Vagina (tissue), 2 donors: Measurements from ENCODE around the gene HUNK. TPM values are rescaled to one million over a fixed set of nuclear protein-coding genes. Genes with fewer than 3 reads are reported as not detected.

Experiments used
- DNase-seq, 2 donors: peaks; one replicate each; pipeline ENCODE4 v3.0.0-alpha.2; 2017; ENCODE audit errors: extremely low spot score in 2 of 2
- H3K27ac ChIP-seq: fragments of 200-600 bp; sonication (generic); one replicate; pipeline ENCODE4 v1.5.1; 2019
- H3K27me3 ChIP-seq: fragments of 200-600 bp; sonication (generic); one replicate; pipeline ENCODE4 v1.5.1; 2019
- H3K36me3 ChIP-seq, 2 donors: fragments of 200-600 bp; sonication (generic); one replicate each; pipeline ENCODE4 v1.5.1; 2017 to 2019
- H3K4me1 ChIP-seq: fragments of 200-600 bp; sonication (generic); one replicate; pipeline ENCODE4 v1.5.1; 2019
- H3K4me3 ChIP-seq, 2 donors: fragments of 200-600 bp; sonication (generic); 1 replicate in 1 of 2; 2 replicates in 1 of 2; pipeline ENCODE4 v1.5.1; 2016 to 2019
- H3K9me3 ChIP-seq: fragments of 200-600 bp; sonication (generic); one replicate; pipeline ENCODE4 v1.5.1; 2019
- POLR2A ChIP-seq, 2 donors: fragments of 450-650 bp; IDR thresholded peaks; one replicate each; pipeline ENCODE4 v1.6.1; 2017; ENCODE audit warnings: antibody characterized with exemption in 2 of 2, mild to moderate bottlenecking in 2 of 2, moderate library complexity in 2 of 2
- POLR2AphosphoS5 ChIP-seq, 2 donors: sonication (generic); formaldehyde crosslinking; IDR thresholded peaks; one replicate each; pipeline ENCODE4 v1.9.0; 2017; ENCODE audit warnings: antibody characterized with exemption in 2 of 2, mild to moderate bottlenecking in 2 of 2, low read depth in 1 of 2; ENCODE audit not compliant: insufficient read depth in 1 of 2
- intact Hi-C: fragments of 100-400 bp; cut with DNase I; formaldehyde crosslinking; loops from one replicate; pipeline ENCODE4 v1.15.1; 2023
- total RNA-seq: library from RNA; depleted of rRNA; stranded (reverse); fragments of >200 nt; gene quantifications from one replicate; pipeline ENCODE4 v1.2.3, GENCODE V29; 2016
- TF ChIP-seq, protein P1 (sequence below), 3 experiments: fragments of 450-650 bp in 2 of 3; fragments of 200-600 bp in 1 of 3; sonication (generic) in 1 of 3; IDR thresholded peaks; one replicate each; pipeline ENCODE4 v1.5.1; 2017 to 2019; ENCODE audit warnings: antibody characterized with exemption in 3 of 3, mild to moderate bottlenecking in 2 of 3, moderate library complexity in 2 of 3

HUNK gene
- total RNA-seq, 1 donor from 2014 or later: 0.74 TPM

- no peak for DNase-seq
- Histone ChIP-seq H3K4me3 (no peak overlapping the region), H3K36me3 (no peaks in the 10 kb centered on the region), H3K4me1 (no peaks in the 10 kb centered on the region), H3K9me3 (no peaks in the 10 kb centered on the region), H3K27ac (no peak overlapping the region), H3K27me3 (no peaks in the 10 kb centered on the region)
- no peak for TF ChIP-seq POLR2AphosphoS5 (IDR thresholded peaks at IDR 0.05; ENCODE audit: insufficient read depth in 1 of 2, low read depth in 1 of 2)
- TF ChIP-seq, protein P1, sequence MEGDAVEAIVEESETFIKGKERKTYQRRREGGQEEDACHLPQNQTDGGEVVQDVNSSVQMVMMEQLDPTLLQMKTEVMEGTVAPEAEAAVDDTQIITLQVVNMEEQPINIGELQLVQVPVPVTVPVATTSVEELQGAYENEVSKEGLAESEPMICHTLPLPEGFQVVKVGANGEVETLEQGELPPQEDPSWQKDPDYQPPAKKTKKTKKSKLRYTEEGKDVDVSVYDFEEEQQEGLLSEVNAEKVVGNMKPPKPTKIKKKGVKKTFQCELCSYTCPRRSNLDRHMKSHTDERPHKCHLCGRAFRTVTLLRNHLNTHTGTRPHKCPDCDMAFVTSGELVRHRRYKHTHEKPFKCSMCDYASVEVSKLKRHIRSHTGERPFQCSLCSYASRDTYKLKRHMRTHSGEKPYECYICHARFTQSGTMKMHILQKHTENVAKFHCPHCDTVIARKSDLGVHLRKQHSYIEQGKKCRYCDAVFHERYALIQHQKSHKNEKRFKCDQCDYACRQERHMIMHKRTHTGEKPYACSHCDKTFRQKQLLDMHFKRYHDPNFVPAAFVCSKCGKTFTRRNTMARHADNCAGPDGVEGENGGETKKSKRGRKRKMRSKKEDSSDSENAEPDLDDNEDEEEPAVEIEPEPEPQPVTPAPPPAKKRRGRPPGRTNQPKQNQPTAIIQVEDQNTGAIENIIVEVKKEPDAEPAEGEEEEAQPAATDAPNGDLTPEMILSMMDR (IDR thresholded peaks at IDR 0.05): no peak
- TF ChIP-seq POLR2A (IDR thresholded peaks at IDR 0.05): no peak
- intact Hi-C loops: no loop called here
Observed at GRCh38 chr21:31837618-31838390, 35.0 kb upstream of the HUNK start.

DNA sequence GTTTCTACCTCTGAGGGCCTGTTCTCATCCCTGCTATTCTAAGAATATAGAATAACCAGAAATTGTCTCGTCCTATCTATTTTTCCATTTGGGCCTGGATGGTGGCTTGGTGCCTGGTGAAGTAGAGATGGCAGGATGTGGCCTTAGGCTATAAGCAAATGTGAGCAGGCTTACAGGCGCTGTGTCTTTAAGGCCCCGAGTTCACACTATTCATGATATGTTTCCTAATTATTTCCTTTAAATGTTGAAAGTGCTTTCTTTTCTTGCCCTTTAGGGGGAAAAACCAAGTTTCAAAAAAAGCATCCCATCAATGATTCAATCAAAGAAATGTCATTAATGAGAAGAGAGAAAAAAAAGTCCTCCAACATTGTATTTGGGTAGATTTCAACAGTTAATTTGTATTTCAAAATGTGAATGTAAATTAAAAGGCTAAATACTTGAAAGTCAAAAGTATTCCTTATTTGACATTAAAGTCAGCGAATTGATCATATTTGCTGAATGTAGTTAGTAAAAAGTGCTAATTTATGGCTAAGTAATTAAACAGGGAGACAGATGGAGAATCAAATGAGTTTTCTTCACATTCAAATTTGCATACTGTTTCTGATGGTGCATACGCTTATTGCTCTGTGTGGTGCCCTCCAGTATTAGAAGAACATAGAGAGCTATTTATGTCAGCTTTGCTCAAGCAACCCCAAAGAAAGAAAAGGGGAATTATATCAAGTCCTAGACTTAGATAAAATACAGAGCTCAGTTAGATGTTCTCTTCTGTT lies 34.0 kb upstream of the HUNK start:
- intact Hi-C loops: no loop called here
- H3K4me1 ChIP-seq: no peaks in the 10 kb centered on the region
- DNase-seq: no peak
- H3K4me3 ChIP-seq: no peak overlapping the region
- no peaks in the 10 kb centered on the region for H3K9me3 ChIP-seq
- H3K27me3 ChIP-seq: no peaks in the 10 kb centered on the region
- no peak overlapping the region for H3K27ac ChIP-seq
- TF ChIP-seq, protein P1 (IDR thresholded peaks at IDR 0.05): no peak
- no peak for TF ChIP-seq POLR2A (IDR thresholded peaks at IDR 0.05)
- no peak for TF ChIP-seq POLR2AphosphoS5 (IDR thresholded peaks at IDR 0.05; ENCODE audit: insufficient read depth in 1 of 2, low read depth in 1 of 2)
- H3K36me3 ChIP-seq: no peaks in the 10 kb centered on the region

GRCh38 chr21:31844206-31844605 lies 28.6 kb upstream of the HUNK start:
- Histone ChIP-seq H3K27ac (no peak overlapping the region), H3K4me1 (no peaks in the 10 kb centered on the region), H3K9me3 (no peaks in the 10 kb centered on the region), H3K4me3 (no peak overlapping the region), H3K27me3 (no peaks in the 10 kb centered on the region), H3K36me3 (no peaks in the 10 kb centered on the region)
- TF ChIP-seq, protein P1 (IDR thresholded peaks at IDR 0.05): no peak
- TF ChIP-seq POLR2A (IDR thresholded peaks at IDR 0.05) (no peak), POLR2AphosphoS5 (IDR thresholded peaks at IDR 0.05; ENCODE audit: insufficient read depth in 1 of 2, low read depth in 1 of 2) (no peak)
- DNase-seq: no peak
- intact Hi-C loops: no loop called here

DNA sequence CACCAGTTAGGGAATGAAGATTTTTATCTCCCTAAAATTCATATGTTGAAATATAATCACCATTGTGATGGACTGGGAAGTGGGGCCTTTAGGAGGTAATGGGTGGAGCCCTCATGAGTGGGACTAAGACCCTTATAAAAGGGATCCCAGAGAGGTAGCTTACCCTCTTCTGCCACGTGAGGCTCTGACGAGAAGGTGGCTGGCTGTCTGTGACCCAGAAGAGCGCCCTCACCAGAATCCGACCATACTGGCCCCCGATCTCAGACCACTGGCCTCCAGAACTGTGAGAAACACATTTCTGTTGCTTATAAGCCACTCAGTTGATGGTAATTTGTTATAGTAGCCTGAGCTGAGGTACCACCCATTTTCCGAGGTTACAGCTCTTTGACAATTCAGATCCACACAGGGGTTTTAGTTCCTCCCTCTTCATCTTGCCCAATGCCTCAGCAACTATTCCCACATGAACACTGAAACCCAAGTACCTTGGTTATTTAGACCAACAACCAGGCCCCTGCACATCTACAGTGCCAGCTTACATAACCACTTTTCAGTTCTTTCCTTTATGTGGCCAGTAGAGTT lies 27.6 kb upstream of the HUNK start:
- intact Hi-C loops: no loop called here
- no peak for DNase-seq

More for the DNA sequence above, 27.6 kb upstream of the HUNK start:
- H3K27me3 ChIP-seq: no peaks in the 10 kb centered on the region
- no peaks in the 10 kb centered on the region for H3K4me1 ChIP-seq
- H3K9me3 ChIP-seq: no peaks in the 10 kb centered on the region
- H3K4me3 ChIP-seq: no peak overlapping the region
- H3K27ac ChIP-seq: no peak overlapping the region
- H3K36me3 ChIP-seq: no peaks in the 10 kb centered on the region
- no peak for TF ChIP-seq POLR2A (IDR thresholded peaks at IDR 0.05)
- TF ChIP-seq POLR2AphosphoS5 (IDR thresholded peaks at IDR 0.05; ENCODE audit: insufficient read depth in 1 of 2, low read depth in 1 of 2): no peak
- TF ChIP-seq, protein P1 (IDR thresholded peaks at IDR 0.05): no peak
